Nephron (organoid): ENCODE results near the gene HIVEP1.

Experiments used
- H3K27ac Mint-ChIP-seq, 3 experiments: 2 replicates each; pipeline ENCODE4 v1.8.0; 2020; ENCODE audit warnings: mixed read lengths in 3 of 3, mild to moderate bottlenecking in 2 of 3, moderate library complexity in 1 of 3
- H3K27me3 Mint-ChIP-seq: 2 replicates; pipeline ENCODE4 v1.8.0; 2021; ENCODE audit warnings: low read depth, mild to moderate bottlenecking, moderate library complexity, mixed read lengths
- H3K36me3 Mint-ChIP-seq: 2 replicates; pipeline ENCODE4 v1.8.0; 2020; ENCODE audit warnings: low read depth, mixed read lengths
- H3K4me1 Mint-ChIP-seq: 2 replicates; pipeline ENCODE4 v1.8.0; 2020; ENCODE audit warnings: mixed read lengths
- H3K4me3 Mint-ChIP-seq, 3 experiments: 2 replicates each; pipeline ENCODE4 v1.8.0; 2020; ENCODE audit warnings: mild to moderate bottlenecking in 3 of 3, mixed read lengths in 3 of 3, moderate library complexity in 2 of 3
- H3K9me3 Mint-ChIP-seq: 2 replicates; pipeline ENCODE4 v1.8.0; 2020; ENCODE audit warnings: mixed read lengths
- TF ChIP-seq, protein P1 (sequence below), 3 experiments: fragments of 200-600 bp; sonication (generic); IDR thresholded peaks; one replicate each; pipeline ENCODE4 v1.5.0; 2021; ENCODE audit warnings: antibody characterized with exemption in 3 of 3; ENCODE audit not compliant: unreplicated experiment in 3 of 3

HIVEP1 gene

DNA sequence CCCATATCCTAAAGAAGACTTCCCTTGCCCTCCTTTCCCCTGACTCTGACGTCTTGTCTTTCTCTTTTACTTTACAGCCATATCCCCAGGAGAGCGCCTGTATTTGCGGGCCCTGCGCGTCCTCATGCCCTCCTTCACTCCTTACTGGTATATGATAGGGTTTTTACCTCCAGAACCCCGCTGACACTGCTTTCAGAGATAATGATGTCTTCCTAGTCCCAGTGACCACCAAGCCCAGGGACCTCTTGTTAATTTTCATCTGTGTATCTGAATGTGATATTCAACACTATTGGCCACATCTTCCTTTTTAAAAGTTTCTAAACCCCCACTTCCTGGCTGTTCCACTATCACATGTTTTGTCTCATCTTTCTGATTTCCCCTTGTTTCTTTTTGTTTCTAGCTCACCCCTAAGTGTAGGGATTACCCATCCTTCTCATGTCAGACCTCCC is 102.0 kb downstream of the HIVEP1 start:
- no peaks in the 10 kb centered on the region for H3K27me3 Mint-ChIP-seq
- H3K9me3 Mint-ChIP-seq = peaks cover 16% of the 10 kb centered on the region
- peaks cover 68% of the 10 kb centered on the region for H3K36me3 Mint-ChIP-seq
- H3K27ac Mint-ChIP-seq = no peak overlapping the region
- TF ChIP-seq, protein P1, sequence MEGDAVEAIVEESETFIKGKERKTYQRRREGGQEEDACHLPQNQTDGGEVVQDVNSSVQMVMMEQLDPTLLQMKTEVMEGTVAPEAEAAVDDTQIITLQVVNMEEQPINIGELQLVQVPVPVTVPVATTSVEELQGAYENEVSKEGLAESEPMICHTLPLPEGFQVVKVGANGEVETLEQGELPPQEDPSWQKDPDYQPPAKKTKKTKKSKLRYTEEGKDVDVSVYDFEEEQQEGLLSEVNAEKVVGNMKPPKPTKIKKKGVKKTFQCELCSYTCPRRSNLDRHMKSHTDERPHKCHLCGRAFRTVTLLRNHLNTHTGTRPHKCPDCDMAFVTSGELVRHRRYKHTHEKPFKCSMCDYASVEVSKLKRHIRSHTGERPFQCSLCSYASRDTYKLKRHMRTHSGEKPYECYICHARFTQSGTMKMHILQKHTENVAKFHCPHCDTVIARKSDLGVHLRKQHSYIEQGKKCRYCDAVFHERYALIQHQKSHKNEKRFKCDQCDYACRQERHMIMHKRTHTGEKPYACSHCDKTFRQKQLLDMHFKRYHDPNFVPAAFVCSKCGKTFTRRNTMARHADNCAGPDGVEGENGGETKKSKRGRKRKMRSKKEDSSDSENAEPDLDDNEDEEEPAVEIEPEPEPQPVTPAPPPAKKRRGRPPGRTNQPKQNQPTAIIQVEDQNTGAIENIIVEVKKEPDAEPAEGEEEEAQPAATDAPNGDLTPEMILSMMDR (IDR thresholded peaks at IDR 0.05; ENCODE audit: unreplicated experiment in 3 of 3) = no peak
- no peak overlapping the region for H3K4me3 Mint-ChIP-seq
- H3K4me1 Mint-ChIP-seq = no peaks in the 10 kb centered on the region

DNA sequence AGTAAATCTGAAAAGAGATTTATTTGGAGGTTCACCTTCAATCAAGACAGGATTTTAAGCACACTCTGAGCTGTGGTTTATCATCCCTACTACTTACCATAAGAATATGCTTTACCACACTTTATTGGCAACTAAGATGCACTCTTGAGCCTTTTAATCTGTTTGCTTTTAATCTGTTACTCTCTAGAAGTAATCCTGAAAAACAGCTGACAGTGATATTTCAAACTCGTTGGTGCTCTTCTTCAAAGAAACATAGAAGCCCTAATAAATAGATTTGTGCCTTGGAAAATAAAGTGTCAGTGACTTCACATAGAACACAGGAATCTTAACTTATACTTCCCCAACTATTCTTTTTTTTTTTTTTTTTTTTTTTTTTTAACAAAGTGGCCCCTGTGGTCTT is 102.9 kb downstream of the HIVEP1 start:
- H3K4me3 Mint-ChIP-seq = no peak overlapping the region
- peaks cover 67% of the 10 kb centered on the region for H3K36me3 Mint-ChIP-seq

DNA sequence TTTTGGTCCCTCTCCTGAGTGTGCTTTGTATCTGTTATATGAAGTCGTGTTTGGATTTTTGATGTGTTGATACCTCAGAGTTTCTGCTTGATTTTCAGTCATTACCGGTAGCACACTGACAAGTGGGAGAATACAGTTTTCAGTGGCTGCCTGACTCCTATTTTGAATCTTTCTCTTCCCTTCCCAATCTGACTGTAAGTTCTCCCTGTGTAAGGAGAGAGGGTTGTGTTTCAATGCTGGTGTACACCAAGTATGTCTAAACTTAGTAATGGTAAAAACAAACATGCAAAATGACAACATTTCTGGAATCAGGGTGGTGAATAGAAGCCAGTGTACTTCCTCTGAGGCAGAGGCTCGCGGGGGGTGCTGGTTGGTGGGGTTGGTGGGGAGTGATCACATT is 103.4 kb downstream of the HIVEP1 start:
- no peak overlapping the region for H3K4me3 Mint-ChIP-seq
- no peaks in the 10 kb centered on the region for H3K27me3 Mint-ChIP-seq
- H3K27ac Mint-ChIP-seq = no peak overlapping the region
- peaks cover 16% of the 10 kb centered on the region for H3K9me3 Mint-ChIP-seq
- TF ChIP-seq, protein P1 (IDR thresholded peaks at IDR 0.05; ENCODE audit: unreplicated experiment in 3 of 3) = no peak
- H3K4me1 Mint-ChIP-seq = no peaks in the 10 kb centered on the region
- peaks cover 69% of the 10 kb centered on the region for H3K36me3 Mint-ChIP-seq

More for the DNA sequence above, 102.9 kb downstream of the HIVEP1 start:
- Mint-ChIP-seq H3K4me1 (no peaks in the 10 kb centered on the region), H3K27me3 (no peaks in the 10 kb centered on the region), H3K9me3 (peaks cover 16% of the 10 kb centered on the region), H3K27ac (no peak overlapping the region)
- TF ChIP-seq, protein P1 (IDR thresholded peaks at IDR 0.05; ENCODE audit: unreplicated experiment in 3 of 3) = no peak

DNA sequence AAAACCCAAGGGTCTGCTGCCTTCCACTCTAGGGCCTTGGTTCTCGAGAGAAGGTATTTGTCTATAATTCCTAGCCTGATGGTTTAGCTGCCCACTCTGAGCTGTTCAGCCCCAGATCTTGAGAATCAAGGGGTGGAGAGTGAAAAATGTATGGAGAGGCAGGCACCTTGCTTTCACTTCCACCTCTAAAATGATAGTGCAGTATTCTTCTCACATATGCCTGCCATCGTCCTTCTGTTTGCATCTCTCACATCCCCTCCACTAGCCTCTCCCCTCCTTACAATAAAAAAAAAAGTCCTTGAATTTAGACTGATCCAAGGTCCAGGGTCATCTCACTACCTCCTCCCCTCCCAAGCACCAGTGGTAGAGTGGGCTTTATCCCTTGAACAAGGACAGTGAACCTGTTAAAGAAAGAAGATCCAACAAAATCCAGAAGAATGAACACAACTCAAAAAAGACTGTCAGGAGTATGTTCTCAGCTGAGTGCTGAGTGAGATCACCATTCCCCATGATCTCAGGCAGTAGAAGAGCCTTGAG is 104.2 kb downstream of the HIVEP1 start:
- TF ChIP-seq, protein P1 (IDR thresholded peaks at IDR 0.05; ENCODE audit: unreplicated experiment in 3 of 3) = no peak
- Mint-ChIP-seq H3K36me3 (peaks cover 72% of the 10 kb centered on the region), H3K4me1 (no peaks in the 10 kb centered on the region), H3K9me3 (peaks cover 16% of the 10 kb centered on the region), H3K27me3 (no peaks in the 10 kb centered on the region), H3K27ac (no peak overlapping the region), H3K4me3 (no peak overlapping the region)

DNA sequence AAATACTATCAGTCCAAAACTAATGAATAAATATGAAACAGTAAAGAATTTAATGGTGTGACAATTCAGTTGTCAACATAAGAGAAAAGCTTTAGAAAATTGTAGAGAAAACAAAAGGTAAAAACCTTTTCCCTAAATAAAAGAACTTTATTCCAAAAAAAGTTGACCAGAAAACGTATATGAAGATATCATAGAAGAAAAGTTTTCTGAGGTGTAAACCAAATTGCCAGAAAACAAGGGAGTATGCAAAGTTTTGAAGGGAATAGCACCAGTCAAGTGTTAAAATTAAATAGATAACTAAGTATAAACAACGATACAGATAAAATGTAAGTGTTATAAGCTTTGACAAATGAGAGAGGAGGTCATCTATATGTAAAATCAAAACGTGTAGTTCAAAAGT is 104.9 kb downstream of the HIVEP1 start:
- Mint-ChIP-seq H3K27ac (no peak overlapping the region), H3K4me1 (no peaks in the 10 kb centered on the region), H3K36me3 (peaks cover 79% of the 10 kb centered on the region), H3K27me3 (no peaks in the 10 kb centered on the region), H3K9me3 (peaks cover 16% of the 10 kb centered on the region), H3K4me3 (no peak overlapping the region)
- TF ChIP-seq, protein P1 (IDR thresholded peaks at IDR 0.05; ENCODE audit: unreplicated experiment in 3 of 3) = no peak

DNA sequence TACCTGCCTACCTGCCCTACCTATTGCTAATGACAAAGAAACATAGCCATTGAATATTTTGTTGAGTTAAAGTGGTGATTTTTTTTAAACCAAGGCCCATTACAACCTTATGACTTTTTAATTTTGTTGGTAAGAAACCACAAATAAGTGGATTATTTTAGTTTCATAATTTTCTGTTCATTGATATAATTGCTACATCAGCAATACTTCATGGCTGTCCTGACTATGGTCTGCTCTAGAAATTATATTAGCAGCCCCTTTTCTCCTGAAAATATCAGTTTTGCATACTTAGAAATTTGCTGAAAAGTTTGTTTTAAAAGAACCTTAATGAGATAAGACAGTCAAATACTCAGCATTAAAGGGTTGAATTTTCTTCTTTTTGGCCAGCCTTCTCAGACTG is 106.5 kb downstream of the HIVEP1 start:
- TF ChIP-seq, protein P1 (IDR thresholded peaks at IDR 0.05; ENCODE audit: unreplicated experiment in 3 of 3) = no peak
- no peaks in the 10 kb centered on the region for H3K27me3 Mint-ChIP-seq
- H3K9me3 Mint-ChIP-seq = peaks cover 16% of the 10 kb centered on the region
- no peaks in the 10 kb centered on the region for H3K4me1 Mint-ChIP-seq
- peaks cover 81% of the 10 kb centered on the region for H3K36me3 Mint-ChIP-seq
- no peak overlapping the region for H3K27ac Mint-ChIP-seq
- no peak overlapping the region for H3K4me3 Mint-ChIP-seq
